Right lobe of liver (tissue), 4 donors: ENCODE data around the gene PELO.

Experiments used
- POLR2A ChIP-seq: fragments of 450-650 bp; IDR thresholded peaks from one replicate; pipeline ENCODE4 v1.6.1; 2017; ENCODE audit warnings: antibody characterized with exemption, mild to moderate bottlenecking
- TF ChIP-seq, protein P1 (sequence below), 4 donors: fragments of 200-600 bp in 3 of 4; fragments of 450-650 bp in 1 of 4; IDR thresholded peaks; one replicate each; pipeline versions ENCODE4 v1.5.1 to v1.8.0; 2016 to 2022; ENCODE audit warnings: antibody characterized with exemption in 4 of 4, mild to moderate bottlenecking in 2 of 4
- donor health status: DM: no; HTN: no; CAD: no.
- donor health status: DM: no; HTN: no; CAD: no.
- donor health status: DM: no; HTN: yes; CAD: no.

DNA sequence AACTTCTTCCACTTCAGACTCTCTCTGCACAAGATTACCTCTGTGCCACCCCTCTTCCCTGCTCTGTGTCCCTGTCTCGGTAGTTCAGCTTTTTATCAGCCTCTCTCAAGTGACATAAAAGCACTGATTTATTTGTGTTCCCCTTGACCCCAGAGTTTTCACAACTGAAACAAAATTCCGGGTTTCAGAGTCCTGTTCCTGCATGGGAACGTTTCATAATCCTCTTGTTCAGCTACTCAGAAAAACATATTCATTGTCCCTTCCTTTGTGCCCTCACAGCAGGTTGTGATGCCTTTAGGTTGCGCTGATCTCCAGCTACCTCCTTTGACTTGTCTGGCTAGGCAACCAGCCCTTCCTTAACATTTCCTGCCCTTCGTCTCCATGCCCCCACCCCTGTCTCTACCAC is 13.7 kb upstream of the PELO start:
- TF ChIP-seq, protein P1, sequence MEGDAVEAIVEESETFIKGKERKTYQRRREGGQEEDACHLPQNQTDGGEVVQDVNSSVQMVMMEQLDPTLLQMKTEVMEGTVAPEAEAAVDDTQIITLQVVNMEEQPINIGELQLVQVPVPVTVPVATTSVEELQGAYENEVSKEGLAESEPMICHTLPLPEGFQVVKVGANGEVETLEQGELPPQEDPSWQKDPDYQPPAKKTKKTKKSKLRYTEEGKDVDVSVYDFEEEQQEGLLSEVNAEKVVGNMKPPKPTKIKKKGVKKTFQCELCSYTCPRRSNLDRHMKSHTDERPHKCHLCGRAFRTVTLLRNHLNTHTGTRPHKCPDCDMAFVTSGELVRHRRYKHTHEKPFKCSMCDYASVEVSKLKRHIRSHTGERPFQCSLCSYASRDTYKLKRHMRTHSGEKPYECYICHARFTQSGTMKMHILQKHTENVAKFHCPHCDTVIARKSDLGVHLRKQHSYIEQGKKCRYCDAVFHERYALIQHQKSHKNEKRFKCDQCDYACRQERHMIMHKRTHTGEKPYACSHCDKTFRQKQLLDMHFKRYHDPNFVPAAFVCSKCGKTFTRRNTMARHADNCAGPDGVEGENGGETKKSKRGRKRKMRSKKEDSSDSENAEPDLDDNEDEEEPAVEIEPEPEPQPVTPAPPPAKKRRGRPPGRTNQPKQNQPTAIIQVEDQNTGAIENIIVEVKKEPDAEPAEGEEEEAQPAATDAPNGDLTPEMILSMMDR (IDR thresholded peaks at IDR 0.05): no peak
- TF ChIP-seq POLR2A: peak; percentile 12
